Epithelial cell of proximal tubule (primary cell): Measurements from ENCODE around the gene KCNQ1. TPM values are rescaled to one million over a fixed set of nuclear protein-coding genes. Genes with fewer than 3 reads are reported as not detected.

Source experiments
- DNase-seq: peaks from one replicate; pipeline ENCODE4 v3.0.0-alpha.2; 2011; ENCODE audit warnings: low read depth
- H3K4me3 ChIP-seq: 2 replicates; pipeline ENCODE4 v1.5.1; 2011; ENCODE audit warnings: low read depth, mild to moderate bottlenecking, low read length
- total RNA-seq: library from RNA; depleted of rRNA; stranded (reverse); fragments of >200 nt; gene quantifications from 2 replicates; pipeline ENCODE4 v1.2.3, GENCODE V29; 2015
- TF ChIP-seq, protein P1 (sequence below): conservative IDR thresholded peaks from 2 replicates; pipeline ENCODE4 v1.5.1; 2012; ENCODE audit warnings: low read depth, mild to moderate bottlenecking, low read length

KCNQ1 gene
- total RNA-seq, 1 donor from 2014 or later, result 0.46 TPM

DNA sequence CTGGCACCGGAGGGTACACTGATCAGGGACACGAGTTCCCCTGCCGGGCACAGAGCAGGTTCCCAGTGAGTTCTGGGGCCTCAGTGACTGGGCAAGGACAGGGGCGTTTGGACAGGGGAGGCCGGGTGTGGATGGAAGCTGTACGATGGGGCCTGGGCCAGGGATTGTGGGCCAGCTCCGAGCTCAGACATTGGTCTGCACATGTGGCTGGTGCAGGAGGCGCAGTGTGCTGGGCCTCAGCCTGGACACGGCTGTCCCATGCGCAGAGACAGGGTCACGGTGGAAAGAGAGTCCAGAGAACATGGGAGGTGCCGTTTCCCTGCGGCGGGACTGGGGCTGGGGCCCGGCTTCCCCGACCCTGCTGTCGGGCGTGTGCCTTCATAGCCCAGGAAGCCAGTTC, 380.0 kb downstream of the KCNQ1 start:
- DNase-seq, result no peak
- no peak overlapping the region for H3K4me3 ChIP-seq
- TF ChIP-seq, protein P1, sequence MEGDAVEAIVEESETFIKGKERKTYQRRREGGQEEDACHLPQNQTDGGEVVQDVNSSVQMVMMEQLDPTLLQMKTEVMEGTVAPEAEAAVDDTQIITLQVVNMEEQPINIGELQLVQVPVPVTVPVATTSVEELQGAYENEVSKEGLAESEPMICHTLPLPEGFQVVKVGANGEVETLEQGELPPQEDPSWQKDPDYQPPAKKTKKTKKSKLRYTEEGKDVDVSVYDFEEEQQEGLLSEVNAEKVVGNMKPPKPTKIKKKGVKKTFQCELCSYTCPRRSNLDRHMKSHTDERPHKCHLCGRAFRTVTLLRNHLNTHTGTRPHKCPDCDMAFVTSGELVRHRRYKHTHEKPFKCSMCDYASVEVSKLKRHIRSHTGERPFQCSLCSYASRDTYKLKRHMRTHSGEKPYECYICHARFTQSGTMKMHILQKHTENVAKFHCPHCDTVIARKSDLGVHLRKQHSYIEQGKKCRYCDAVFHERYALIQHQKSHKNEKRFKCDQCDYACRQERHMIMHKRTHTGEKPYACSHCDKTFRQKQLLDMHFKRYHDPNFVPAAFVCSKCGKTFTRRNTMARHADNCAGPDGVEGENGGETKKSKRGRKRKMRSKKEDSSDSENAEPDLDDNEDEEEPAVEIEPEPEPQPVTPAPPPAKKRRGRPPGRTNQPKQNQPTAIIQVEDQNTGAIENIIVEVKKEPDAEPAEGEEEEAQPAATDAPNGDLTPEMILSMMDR, result no peak

DNA sequence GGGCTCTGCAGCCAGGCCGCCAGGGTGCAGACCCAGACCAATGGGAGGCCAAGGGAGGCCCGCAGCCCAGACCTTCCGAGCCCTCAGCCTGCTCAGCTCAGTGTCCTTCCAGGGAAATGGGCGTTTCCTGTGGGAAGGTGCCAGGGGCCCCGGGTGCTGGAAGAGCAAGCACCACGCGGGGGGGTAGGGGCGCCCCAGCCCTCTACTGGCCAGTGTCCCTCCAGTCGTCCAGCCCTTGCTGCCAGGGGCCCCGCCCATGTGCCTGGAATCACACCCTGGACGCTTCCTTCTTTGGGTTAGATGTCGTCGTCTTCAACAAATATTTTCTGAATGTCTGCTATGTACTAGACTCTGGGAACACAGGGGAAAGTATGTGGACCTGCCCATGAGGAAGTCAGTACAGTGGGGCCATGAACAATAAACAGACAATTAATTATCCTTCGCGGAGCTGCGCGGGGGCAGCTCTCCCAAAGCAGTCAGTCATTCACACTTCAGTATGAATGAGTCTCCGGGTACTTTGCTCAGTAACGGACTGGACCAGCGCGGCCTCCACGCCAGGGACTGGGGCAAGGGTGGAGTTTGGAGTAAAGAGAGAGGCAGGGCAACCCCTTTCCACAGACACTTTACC, 380.6 kb downstream of the KCNQ1 start:
- TF ChIP-seq, protein P1, result no peak
- no peak for DNase-seq
- no peak overlapping the region for H3K4me3 ChIP-seq

DNA sequence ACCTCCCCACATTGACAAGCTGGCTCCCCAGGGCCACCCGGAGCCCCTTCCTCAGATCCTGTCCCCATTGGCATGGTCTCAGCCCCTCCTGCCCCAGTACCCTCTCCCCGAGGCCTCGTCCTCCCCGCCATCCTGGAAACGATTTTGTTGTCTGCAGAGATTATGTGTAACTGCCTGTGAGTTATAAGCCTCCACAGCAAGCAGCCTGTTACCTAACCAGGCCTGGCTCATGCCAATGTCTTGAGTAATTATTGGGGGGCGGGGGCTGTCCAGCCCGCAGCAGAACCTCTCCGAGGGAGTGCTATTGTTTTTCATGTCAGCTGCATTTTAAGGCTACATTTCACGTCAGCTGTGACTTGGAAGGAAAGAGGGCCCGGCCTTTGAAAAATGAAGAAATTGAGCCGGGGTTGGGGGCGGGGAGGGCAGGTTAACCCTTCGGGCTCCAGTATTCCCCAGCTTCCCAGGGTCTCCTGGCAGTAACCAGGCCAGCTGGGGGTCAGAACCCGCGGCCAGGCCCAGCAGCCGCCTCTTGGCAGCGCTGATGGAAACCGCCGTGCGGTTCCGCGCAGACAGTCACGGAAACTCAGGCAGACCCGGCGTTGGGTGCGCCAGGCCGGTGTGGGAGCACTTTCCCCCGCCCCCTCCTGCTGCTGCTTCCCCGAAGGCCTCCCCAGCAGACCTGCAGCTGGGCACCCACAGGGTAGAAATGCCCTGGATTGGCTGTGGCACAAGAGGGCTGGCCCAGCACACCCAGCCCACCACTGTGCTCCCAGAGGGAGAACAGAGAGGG, 381.3 kb downstream of the KCNQ1 start:
- DNase-seq, result peak; percentile 33
- TF ChIP-seq, protein P1, result no peak
- H3K4me3 ChIP-seq, result no peak overlapping the region

DNA sequence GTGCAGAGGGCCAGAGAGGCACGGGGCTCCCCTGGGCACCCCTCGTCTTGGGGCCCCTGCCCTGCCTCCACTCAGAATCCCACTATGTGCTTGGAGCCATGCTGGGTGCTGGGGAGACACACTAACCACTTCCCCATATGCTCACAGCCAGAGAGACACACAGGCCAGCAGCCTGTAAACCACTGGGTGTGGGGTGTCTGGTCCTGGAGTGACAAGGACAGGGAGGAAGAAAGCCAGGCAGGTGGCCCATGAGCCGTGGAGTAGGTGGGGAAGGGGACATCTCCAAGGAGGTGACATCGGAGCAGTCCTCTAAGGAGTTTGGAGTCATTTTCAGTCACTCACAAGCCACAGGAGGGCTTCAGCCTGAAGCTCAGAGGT, 381.9 kb downstream of the KCNQ1 start:
- DNase-seq, result no peak
- TF ChIP-seq, protein P1, result no peak
- H3K4me3 ChIP-seq, result no peak overlapping the region

DNA sequence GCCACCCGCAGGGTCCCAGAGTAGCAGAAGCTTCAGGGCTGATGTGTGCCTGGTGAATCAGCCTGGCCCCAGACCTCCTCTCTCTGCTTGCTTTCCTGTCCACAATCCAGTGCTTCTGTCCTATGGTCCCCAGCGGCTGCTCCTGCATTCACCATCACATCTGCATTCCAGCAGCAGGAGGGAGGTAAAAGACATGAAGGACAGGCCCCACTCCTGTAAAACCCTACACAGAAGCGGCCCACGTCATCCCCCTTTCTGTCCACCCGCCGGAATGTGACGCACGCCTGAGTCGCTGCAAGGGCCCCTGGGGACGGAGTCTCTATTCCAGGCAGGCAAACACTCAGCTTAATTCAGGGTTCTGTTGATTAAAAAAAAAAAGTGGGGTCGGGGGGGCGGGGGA, 382.4 kb downstream of the KCNQ1 start:
- TF ChIP-seq, protein P1, result no peak
- H3K4me3 ChIP-seq, result no peak overlapping the region
- DNase-seq, result no peak

DNA sequence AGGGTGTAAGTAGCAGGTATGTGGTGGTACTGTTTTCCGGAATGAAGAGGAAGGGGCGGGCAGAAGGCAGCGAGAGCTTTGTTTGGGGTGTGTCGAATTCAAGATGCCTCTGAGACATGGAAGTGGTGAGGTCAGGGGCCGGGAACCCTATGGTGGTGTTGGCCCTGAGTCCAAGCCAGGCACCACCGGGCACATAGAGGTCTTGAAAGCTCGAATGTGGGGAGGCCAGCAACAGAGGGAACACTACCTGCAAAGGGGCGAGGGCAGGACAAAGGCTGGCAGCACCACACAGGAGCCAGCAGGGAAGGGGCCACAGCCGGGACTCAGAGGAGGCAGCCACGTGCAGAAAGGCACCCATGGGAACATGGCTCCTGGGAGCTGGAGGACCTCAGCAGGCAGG, 383.0 kb downstream of the KCNQ1 start:
- no peak for DNase-seq
- TF ChIP-seq, protein P1, result no peak

More for the DNA sequence above, 383.0 kb downstream of the KCNQ1 start:
- no peak overlapping the region for H3K4me3 ChIP-seq
